T follicular helper cell (primary cell): ENCODE measurements around the gene EPHA2.

Experiments
- DNase-seq: peaks from one replicate; pipeline ENCODE4 v3.0.0-alpha.2; 2020; ENCODE audit warnings: low read depth

EPHA2 gene

GRCh38 chr1:16149702-16150488 is 6.0 kb downstream of the EPHA2 start:
- no peak for DNase-seq

- no peak for DNase-seq
These were observed 6.7 kb downstream of the EPHA2 start for GRCh38 chr1:16149146-16149545.

DNA sequence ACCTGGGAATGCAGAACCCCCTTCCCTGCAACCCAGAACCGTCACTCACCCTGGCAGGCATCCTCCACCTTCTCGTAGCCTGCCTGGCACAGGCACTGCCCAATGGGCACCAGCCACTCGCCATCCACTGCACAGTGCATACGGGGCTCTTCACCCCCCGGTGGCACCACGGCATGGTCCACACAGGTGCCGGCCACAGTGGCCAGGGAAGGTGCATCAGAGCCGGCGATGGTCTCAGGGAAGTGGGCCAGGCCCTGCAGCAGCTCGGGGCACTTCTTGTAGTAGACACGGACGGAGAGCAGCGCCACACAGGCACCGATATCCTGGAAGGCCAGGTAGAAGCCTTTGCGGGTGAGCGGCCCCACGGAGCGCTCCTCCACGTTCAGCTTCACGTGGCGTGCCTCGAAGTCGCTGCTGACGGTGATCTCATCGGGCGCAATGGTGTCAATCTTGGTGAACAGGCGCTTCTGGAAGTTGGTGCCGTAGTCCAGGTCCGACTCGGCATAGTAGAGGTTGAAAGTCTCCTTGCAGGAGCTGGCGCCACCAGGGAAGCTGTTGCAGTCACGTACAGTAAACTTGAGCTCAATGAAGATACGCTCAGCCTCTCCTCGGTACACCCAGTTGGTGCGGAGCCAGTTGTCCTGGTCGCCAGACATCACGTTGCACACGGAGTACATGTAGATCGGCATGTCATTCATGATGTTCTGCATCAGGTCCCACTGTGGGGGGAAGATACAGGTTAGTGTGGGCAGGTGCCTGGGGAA is 7.4 kb downstream of the EPHA2 start:
- no peak for DNase-seq

DNA sequence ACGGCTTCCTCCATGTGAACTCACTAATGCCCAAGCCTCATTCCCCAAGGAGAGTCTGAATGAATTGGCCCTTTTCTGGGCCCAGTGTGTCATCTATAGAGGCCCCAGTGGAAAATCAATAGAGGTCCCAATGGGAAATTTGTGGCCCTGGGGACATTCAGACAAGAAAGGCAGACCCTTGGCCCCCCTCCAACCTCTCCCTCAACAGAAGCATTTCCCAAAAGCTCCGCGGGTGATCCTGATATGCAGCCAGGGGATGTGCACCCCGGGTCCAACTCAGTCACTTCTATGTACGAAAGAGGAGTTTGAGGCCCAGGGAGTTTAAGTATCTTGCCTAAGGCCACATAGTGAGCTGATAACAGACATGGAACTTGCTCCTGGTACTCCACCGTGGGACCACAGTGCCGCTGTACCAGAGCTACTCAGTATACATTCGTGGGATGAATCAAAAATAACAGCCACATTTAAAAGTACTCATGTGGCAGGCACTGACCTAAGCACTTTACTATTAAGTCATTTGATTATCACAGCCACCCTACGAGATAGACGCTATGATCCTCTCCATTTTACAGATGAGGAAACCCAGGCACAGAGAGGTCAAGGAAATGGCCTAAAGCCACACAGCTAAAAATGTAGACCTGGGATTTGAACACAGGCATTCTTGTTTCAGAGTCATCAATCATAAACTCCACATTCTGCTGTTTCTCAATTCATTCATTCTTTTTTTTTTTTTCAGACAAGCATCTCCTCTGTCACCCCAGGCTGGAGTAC is 8.5 kb downstream of the EPHA2 start:
- no peak for DNase-seq

- DNase-seq = no peak
These were observed 9.4 kb downstream of the EPHA2 start for GRCh38 chr1:16146279-16147155.

- DNase-seq = no peak
These were observed 10.1 kb downstream of the EPHA2 start for GRCh38 chr1:16145662-16146278.

GRCh38 chr1:16145030-16145661 is 10.7 kb downstream of the EPHA2 start:
- no peak for DNase-seq

GRCh38 chr1:16144325-16145029 is 11.4 kb downstream of the EPHA2 start:
- DNase-seq = no peak

DNA sequence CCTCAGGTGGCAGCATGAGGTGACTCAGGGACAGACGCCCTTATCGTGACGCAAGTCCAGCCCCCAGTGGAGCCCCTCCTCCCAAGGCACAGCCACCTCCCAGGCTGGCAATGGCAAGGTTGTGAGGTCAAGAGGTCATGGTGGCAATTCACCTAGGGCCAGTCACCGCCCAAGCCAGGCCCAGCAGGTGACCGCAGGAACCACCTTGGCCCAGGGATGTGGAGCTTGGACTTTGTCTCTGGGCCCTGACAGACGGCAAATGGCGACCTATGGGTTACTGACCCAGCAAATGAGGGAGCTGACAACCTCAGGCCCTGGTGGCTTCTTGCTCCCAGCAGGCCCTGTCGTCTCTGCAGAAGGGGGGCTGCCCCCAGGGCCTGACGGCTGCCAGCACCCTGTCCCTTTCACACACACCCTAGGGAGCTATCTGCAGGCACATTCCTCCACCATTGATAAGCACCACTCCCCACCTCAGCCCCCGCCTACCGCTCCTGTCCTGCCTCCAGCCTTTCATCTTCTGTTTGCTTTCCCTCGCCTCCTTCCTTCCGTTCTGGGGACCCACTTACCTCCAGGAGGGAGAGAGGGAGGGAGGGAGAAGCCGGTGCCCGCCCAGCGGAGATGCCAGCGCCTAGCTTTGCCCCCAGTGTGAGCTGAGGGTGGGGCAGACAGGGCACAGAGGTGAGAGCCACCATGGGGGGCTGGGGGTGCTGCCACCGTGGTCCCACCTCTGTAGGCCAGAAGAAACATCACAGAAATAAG is 12.1 kb downstream of the EPHA2 start:
- DNase-seq = no peak

GRCh38 chr1:16143005-16143565 is 12.8 kb downstream of the EPHA2 start:
- no peak for DNase-seq

DNA sequence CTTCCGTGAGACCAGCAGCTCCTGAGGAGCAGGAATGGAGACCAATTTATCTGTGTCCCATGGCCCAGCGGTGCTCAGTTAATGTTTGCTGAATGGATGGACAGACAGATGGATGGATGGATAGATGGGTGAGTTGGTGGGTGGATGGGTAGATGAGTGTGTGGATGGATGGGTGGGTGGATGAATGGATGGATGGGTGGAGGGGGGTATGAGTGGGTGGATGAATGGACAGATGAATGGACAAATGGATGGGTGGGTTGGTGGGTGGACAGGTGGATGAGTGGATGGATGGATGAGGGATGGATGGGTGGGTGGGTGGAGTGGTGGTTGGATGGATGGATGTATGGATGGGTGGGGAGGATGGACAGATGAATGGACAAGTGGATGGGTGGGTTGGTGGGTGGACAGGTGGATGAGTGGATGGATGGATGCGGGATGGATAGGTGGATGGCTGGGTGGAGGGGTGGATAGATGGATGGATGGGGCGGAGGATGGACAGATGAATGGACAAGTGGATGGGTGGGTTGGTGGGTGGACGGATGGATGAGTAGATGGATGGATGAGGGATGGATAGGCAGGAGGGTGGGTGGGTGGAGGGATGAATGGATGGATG is 13.4 kb downstream of the EPHA2 start:
- DNase-seq = no peak

DNA sequence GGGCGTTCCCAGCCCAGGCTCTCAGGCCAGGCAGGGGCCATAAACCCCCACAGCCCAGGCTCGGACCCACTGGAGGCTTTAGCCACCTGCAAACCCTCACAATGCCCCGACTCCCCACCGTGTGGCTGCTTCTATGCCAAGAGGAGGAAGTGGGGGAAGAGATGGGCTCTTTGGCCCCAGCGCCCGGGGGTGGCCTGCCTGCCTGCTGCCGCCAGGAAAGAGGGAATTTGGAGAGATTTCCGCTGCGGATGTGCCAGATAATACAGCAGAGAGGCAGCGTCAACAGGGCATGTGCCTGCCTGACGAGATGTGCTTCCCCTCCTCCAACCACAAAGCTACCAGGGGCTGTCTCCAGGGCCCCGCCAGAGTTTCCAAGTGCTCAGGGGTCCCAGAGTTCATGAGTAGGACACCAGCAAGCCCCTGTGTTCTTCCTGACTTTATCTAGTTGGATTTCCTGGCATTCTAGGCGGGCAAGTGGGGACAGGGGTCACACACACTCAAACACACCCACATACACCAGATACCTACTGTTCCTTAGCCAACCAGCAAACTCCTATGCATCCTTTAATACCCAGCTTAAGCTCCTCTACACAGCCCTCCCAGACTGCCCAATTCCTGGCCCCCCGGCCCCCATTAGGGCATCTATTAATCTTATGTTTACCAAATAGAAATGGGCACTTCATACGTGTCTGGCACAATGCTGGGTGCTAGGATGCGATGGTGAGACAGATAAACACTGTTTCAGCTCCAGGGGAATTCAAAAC is 14.1 kb downstream of the EPHA2 start:
- no peak for DNase-seq

DNA sequence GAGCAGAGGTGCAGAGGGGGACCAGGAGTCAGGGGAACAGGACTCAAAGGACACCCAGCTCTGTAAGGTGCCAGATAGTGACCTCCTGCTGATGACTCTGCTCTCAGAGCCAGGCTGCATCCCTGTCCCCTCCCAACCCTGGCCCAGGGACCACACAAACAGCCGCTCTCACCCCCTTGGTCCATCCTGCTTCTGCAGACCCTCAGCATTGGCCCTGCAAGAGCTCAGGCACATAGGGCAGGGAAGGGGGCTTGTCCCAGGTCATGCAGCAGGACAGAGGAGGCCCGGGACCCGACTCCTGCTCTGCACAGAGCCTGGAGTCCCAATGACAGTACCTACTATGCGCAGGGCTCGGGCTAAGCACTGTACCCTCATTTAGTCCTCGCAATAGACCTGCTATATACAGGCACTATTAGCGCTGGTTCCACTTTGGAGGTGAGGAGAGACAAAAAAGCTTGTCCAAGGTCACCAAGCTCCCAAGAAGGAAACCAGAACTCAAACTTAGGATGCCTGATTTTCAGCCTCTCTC is 15.7 kb downstream of the EPHA2 start:
- no peak for DNase-seq

DNA sequence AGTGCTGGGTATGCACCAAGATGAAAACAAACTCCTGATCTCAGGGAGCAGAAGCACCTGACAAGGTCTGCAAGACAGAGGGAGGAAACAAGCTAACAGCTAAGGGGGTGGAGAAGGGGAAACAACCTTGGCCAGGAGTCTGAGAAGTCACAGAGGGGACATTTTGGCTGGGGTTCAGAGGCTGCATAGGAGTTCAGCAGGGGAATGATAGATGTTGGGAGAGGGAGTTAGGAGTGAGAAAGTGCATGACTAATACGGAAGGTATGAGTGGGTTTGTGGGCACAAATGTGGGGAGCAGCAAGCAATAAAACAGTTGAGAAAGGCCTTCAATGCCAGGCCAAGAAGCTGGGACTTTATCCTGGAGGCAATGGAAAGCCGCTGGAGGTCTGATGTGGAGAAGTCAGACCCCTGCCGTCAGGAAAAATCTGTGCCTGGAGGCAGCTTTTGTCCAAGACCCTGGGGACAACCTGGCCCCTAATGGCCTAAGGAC is 16.4 kb downstream of the EPHA2 start:
- DNase-seq = no peak

DNA sequence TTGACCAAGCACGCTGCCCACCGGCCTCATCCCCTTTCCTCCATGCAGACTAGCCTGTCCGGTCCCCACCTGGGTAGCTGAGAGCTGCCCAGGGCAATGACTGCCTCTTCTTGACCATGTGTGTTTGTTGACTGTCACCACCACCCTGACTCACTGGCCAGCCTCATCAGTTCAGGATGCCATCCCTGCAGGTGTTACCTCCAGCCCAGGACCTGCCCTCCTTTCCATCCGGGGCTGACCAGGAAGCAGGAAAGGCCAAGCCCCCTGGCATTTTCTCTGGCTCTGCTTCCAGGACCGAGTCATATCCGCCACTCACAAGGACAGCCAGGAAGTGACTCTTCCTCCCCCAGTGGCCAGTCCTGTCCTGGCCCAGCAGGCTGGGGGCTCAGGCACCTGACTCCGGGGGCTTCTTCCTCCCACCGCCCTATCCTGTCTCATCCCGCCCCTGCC is 17.1 kb downstream of the EPHA2 start:
- DNase-seq = no peak

DNA sequence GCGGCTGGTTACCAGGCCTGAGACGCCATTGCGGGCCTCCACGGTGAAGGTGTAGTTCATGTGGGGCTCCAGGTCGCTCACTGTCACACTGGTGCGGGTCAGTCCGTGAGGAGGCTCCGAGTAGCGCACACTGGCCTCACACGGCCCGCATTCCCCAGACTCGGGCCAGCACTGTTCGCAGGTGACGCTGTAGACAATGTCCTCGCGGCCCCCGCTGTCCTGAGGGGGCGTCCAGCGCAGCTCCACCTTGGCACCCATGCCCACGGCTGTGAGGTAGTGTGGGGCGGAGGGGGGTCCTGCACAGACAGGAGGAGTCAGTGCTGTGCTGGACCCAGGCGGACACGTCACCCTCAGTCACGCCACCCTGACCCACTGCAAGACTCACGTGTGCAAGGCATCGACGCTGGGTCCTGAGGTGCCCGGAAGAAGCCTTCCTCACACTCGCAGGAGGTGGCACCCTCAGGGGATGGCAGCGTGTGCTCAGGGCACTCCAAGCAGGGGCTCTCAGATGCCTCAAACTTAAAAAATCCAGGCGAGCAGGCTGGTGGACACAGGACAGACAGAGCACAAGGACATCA is 17.9 kb downstream of the EPHA2 start:
- DNase-seq = no peak

DNA sequence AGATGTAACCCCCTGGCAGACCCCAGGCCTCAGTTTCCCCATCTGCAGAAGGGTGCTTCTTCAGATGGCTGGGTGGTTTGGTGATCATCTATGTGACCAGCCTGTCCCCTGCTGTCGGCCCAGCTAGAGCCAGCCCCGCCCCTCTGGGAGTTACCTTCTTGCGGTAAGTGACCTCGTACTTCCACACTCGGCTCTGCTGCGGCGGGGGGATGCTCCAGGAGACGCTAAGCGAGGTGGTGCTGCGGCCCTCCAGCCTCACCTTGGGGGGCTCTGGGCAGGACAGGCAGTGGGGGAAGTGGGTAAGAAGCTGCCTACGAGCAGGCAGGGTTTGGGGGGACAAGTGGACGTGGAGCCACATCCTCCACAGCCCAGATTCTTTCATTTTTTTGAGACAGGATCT is 20.4 kb downstream of the EPHA2 start:
- DNase-seq = no peak
